ENCODE data around the gene RAB5A.

DNA sequence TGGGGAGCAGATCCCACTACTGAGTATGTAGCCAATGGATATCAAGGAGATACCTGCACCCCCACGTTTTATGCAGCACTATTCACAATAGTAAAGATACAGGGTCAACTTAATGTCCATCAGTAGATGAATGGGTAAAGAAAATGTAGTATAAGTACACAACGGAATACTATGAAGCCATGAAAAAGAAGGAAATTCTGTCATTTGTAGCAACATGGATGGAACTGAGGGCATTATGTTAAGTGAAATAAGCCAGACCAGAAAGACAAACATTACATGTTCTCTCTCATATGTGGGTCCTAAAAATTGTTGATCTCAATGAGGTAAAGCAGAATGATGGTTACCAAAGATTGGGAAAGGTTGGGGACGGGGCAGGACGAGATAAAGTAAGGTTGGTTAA is 50.6 kb downstream of the RAB5A start:
- TF ChIP-seq, protein P1, sequence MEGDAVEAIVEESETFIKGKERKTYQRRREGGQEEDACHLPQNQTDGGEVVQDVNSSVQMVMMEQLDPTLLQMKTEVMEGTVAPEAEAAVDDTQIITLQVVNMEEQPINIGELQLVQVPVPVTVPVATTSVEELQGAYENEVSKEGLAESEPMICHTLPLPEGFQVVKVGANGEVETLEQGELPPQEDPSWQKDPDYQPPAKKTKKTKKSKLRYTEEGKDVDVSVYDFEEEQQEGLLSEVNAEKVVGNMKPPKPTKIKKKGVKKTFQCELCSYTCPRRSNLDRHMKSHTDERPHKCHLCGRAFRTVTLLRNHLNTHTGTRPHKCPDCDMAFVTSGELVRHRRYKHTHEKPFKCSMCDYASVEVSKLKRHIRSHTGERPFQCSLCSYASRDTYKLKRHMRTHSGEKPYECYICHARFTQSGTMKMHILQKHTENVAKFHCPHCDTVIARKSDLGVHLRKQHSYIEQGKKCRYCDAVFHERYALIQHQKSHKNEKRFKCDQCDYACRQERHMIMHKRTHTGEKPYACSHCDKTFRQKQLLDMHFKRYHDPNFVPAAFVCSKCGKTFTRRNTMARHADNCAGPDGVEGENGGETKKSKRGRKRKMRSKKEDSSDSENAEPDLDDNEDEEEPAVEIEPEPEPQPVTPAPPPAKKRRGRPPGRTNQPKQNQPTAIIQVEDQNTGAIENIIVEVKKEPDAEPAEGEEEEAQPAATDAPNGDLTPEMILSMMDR (conservative IDR thresholded peaks at IDR 0.05; ENCODE audit: low read length), result no peak
- TF ChIP-seq EZH2phosphoT487 (IDR thresholded peaks at IDR 0.05; ENCODE audit: borderline replicate concordance, low read depth, low read length), result no peak
